Smooth muscle cell (in vitro differentiated cells): Measurements from ENCODE around the gene ACSF2. TPM values are rescaled to one million over a fixed set of nuclear protein-coding genes. Genes with fewer than 3 reads are reported as not detected.

Source experiments
- DNase-seq: peaks from one replicate; lab custom pipeline; 2025; ENCODE audit not compliant: unreplicated experiment; lab: John Stamatoyannopoulos, UW
- H2AFZ ChIP-seq: fragments of 200-600 bp; sonication (generic); 2 replicates; pipeline ENCODE4 v1.6.0; 2016; ENCODE audit warnings: antibody characterized with exemption, low read depth, mild to moderate bottlenecking
- H3F3A ChIP-seq: fragments of 200-600 bp; sonication (generic); 2 replicates; pipeline ENCODE4 v1.6.0; 2017; ENCODE audit warnings: antibody characterized with exemption, low read depth
- H3K27ac ChIP-seq: fragments of 200-600 bp; sonication (generic); 2 replicates; pipeline ENCODE4 v1.5.1; 2016; ENCODE audit warnings: low read depth, mild to moderate bottlenecking
- H3K27me3 ChIP-seq: fragments of 200-600 bp; sonication (generic); 2 replicates; pipeline ENCODE4 v1.6.1; 2016; ENCODE audit warnings: low read depth, mild to moderate bottlenecking
- H3K36me3 ChIP-seq: fragments of 200-600 bp; sonication (generic); 2 replicates; pipeline ENCODE4 v1.5.1; 2016; ENCODE audit warnings: low read depth
- H3K4me1 ChIP-seq: fragments of 200-600 bp; sonication (generic); 2 replicates; pipeline ENCODE4 v1.5.1; 2016; ENCODE audit warnings: low read depth
- H3K4me2 ChIP-seq: fragments of 200-600 bp; sonication (generic); 2 replicates; pipeline ENCODE4 v1.6.0; 2016; ENCODE audit warnings: mild to moderate bottlenecking
- H3K4me3 ChIP-seq: fragments of 200-600 bp; sonication (generic); 2 replicates; pipeline ENCODE4 v1.5.1; 2016; ENCODE audit warnings: mild to moderate bottlenecking
- H3K79me2 ChIP-seq: fragments of 200-600 bp; sonication (generic); 2 replicates; pipeline ENCODE4 v1.6.0; 2016; ENCODE audit warnings: low read depth, mild to moderate bottlenecking
- H3K9ac ChIP-seq: fragments of 200-600 bp; sonication (generic); 2 replicates; pipeline ENCODE4 v1.6.0; 2016; ENCODE audit warnings: low read depth
- H3K9me3 ChIP-seq: fragments of 200-600 bp; sonication (generic); replicated peaks from 2 replicates; pipeline ENCODE4 v1.5.1; 2016; ENCODE audit warnings: low read depth
- H4K20me1 ChIP-seq: fragments of 200-600 bp; sonication (generic); 2 replicates; pipeline ENCODE4 v1.6.0; 2016; ENCODE audit warnings: low read depth
- CTCF ChIP-seq: fragments of 200-600 bp; sonication (generic); IDR thresholded peaks from 2 replicates; pipeline ENCODE4 v1.5.1; 2017; ENCODE audit warnings: borderline replicate concordance, mild to moderate bottlenecking, antibody characterized with exemption; ENCODE audit not compliant: insufficient read depth, poor library complexity, severe bottlenecking
- WGBS: methylation state at CpG from one replicate; pipeline ENCODE4 v1.1.7; 2016; ENCODE audit warnings: low lambda C conversion rate; 5-methylcytosine and 5-hydroxymethylcytosine counted together
- polyA plus RNA-seq: library from polyadenylated mRNA; unstranded; fragments of >200 nt; fragmentation: Nextera tagmentation; extraction: Ambion mirVana; gene quantifications from 2 replicates; pipeline ENCODE4 v1.2.1, GENCODE V29; 2016
- total RNA-seq: library from RNA; depleted of rRNA; stranded (reverse); fragments of >200 nt; gene quantifications from 2 replicates; pipeline ENCODE4 v1.2.3, GENCODE V29; 2014

Gene ACSF2
- total and polyA plus RNA-seq, 2 experiments from 2014 or later = 13.7 to 16.8 TPM

GRCh38 chr17:50466371-50467113, 40.5 kb downstream of the ACSF2 start:
- TF ChIP-seq CTCF = no peak
- no peaks in the 10 kb centered on the region for H3K36me3 ChIP-seq
- H3K4me1 ChIP-seq = no peaks in the 10 kb centered on the region
- H3F3A ChIP-seq = no peaks in the 10 kb centered on the region
- no peak overlapping the region for H3K4me3 ChIP-seq
- H3K79me2 ChIP-seq = no peaks in the 10 kb centered on the region
- DNase-seq = no peak
- H3K4me2 ChIP-seq = no peak overlapping the region
- peaks cover 16% of the 10 kb centered on the region for H3K27me3 ChIP-seq
- no peaks in the 10 kb centered on the region for H4K20me1 ChIP-seq
- H3K27ac ChIP-seq = no peak overlapping the region
- no peaks in the 10 kb centered on the region for H3K9me3 ChIP-seq
- 95% methylated on average over 9 of the region's 9 CpGs for WGBS
- no peak overlapping the region for H2AFZ ChIP-seq
- no peak overlapping the region for H3K9ac ChIP-seq

GRCh38 chr17:50467114-50467854, 41.3 kb downstream of the ACSF2 start:
- TF ChIP-seq CTCF = no peak
- WGBS = 72% methylated on average over 7 of the region's 7 CpGs
- H3K9me3 ChIP-seq = no peaks in the 10 kb centered on the region
- no peak overlapping the region for H2AFZ ChIP-seq
- no peak overlapping the region for H3K27ac ChIP-seq
- peaks cover 16% of the 10 kb centered on the region for H3K27me3 ChIP-seq
- no peaks in the 10 kb centered on the region for H3K79me2 ChIP-seq
- H3K4me2 ChIP-seq = no peak overlapping the region
- no peak for DNase-seq
- no peaks in the 10 kb centered on the region for H4K20me1 ChIP-seq
- H3F3A ChIP-seq = no peaks in the 10 kb centered on the region
- no peak overlapping the region for H3K9ac ChIP-seq
- no peaks in the 10 kb centered on the region for H3K36me3 ChIP-seq
- H3K4me3 ChIP-seq = no peak overlapping the region
- H3K4me1 ChIP-seq = no peaks in the 10 kb centered on the region

GRCh38 chr17:50467855-50468303, 41.9 kb downstream of the ACSF2 start:
- Histone ChIP-seq H3F3A (no peaks in the 10 kb centered on the region), H2AFZ (no peak overlapping the region), H3K4me2 (no peak overlapping the region), H3K9me3 (no peaks in the 10 kb centered on the region), H4K20me1 (no peaks in the 10 kb centered on the region), H3K36me3 (no peaks in the 10 kb centered on the region), H3K79me2 (no peaks in the 10 kb centered on the region), H3K9ac (no peak overlapping the region), H3K4me1 (no peaks in the 10 kb centered on the region), H3K27ac (no peak overlapping the region), H3K4me3 (no peak overlapping the region), H3K27me3 (peaks cover 16% of the 10 kb centered on the region)
- no peak for DNase-seq
- no peak for TF ChIP-seq CTCF
- WGBS = 82% methylated on average over 13 of the region's 13 CpGs
